Testis (tissue), 3 donors: ENCODE measurements around the gene HSPA12A. TPM values are rescaled to one million over a fixed set of nuclear protein-coding genes. Genes with fewer than 3 reads are reported as not detected.

Source experiments
- DNase-seq: peaks from one replicate; pipeline ENCODE4 v3.0.0-alpha.2; 2019
- H3K27ac ChIP-seq, 2 donors: fragments of 200-600 bp; sonication (generic); one replicate each; pipeline ENCODE4 v1.5.1; 2019
- H3K27me3 ChIP-seq: fragments of 200-600 bp; sonication (generic); one replicate; pipeline ENCODE4 v1.5.1; 2019
- H3K36me3 ChIP-seq: fragments of 200-600 bp; sonication (generic); one replicate; pipeline ENCODE4 v1.5.1; 2017; ENCODE audit warnings: low read depth; ENCODE audit errors: missing control alignments
- H3K4me1 ChIP-seq: fragments of 200-600 bp; sonication (generic); one replicate; pipeline ENCODE4 v1.5.1; 2019
- H3K4me3 ChIP-seq, 2 donors: fragments of 200-600 bp; sonication (generic); one replicate each; pipeline ENCODE4 v1.5.1; 2017 to 2019
- H3K9me3 ChIP-seq: fragments of 200-600 bp; sonication (generic); one replicate; pipeline ENCODE4 v1.5.1; 2017
- POLR2A ChIP-seq: fragments of 450-650 bp; IDR thresholded peaks from one replicate; pipeline ENCODE4 v1.6.1; 2017; ENCODE audit warnings: antibody characterized with exemption, mild to moderate bottlenecking, moderate library complexity
- WGBS, 2 donors: methylation state at CpG; one replicate each; pipeline ENCODE4 v1.1.5; 2018; 5-methylcytosine and 5-hydroxymethylcytosine counted together
- intact Hi-C: fragments of 100-400 bp; cut with DNase I; formaldehyde crosslinking; loops from one replicate; pipeline ENCODE4 v1.15.1; 2023; ENCODE audit warnings: low total_unique reads
- polyA plus RNA-seq: library from polyadenylated mRNA; stranded (reverse); fragments of 350-450 nt; fragmentation: Illumina TruSeq; extraction: RNeasy Lipid Tissue Mini Kit (QIAGEN cat#74804); gene quantifications from one replicate; pipeline ENCODE4 v1.2.3, GENCODE V29; 2014; ENCODE audit warnings: low read depth, low replicate concordance; ENCODE audit not compliant: insufficient read depth
- total RNA-seq, 2 donors: library from RNA; depleted of rRNA; stranded (reverse); fragments of >200 nt; gene quantifications; one replicate each; pipeline ENCODE4 v1.2.3, GENCODE V29; 2016
- TF ChIP-seq, protein P1 (sequence below), 3 experiments: fragments of 450-650 bp in 2 of 3; fragments of 200-600 bp in 1 of 3; sonication (generic) in 1 of 3; IDR thresholded peaks; one replicate each; pipeline ENCODE4 v1.5.1; 2016 to 2019; ENCODE audit warnings: antibody characterized with exemption in 3 of 3, mild to moderate bottlenecking in 2 of 3, moderate library complexity in 1 of 3

The HSPA12A gene
- total and polyA plus RNA-seq, 3 donors from 2014 or later = 20.9 to 34.6 (median 28.4) TPM

DNA sequence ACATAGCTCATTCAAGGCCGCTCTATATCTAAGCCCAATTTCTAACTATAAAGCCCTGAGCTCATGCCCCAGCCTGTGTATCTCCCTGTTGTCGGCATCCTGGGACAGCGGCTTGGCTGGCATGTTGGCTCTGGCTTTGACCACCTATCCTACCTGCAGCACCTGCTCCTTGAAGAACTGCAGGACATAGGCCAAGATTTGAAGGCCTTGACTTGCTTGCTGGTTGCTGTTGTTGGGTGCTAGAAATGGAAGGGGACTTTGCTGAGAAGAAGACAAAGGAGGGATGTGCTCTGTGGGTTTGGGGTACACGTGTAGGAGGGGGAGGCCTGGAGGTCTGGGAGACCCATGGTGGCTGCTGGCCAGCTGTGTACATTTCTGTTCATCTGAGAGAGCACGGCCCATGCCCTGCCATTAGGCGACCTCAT is 110.5 kb downstream of the HSPA12A start:
- DNase-seq = no peak
- 75 to 83% methylated on average over 6 of the region's 6 CpGs for WGBS, 2 donors
- Histone ChIP-seq H3K27ac (no peak overlapping the region), H3K9me3 (no peaks in the 10 kb centered on the region), H3K4me1 (no peaks in the 10 kb centered on the region), H3K27me3 (no peaks in the 10 kb centered on the region), H3K4me3 (no peak overlapping the region), H3K36me3 (no peaks in the 10 kb centered on the region)
- intact Hi-C loops = no loop called here
- TF ChIP-seq, protein P1, sequence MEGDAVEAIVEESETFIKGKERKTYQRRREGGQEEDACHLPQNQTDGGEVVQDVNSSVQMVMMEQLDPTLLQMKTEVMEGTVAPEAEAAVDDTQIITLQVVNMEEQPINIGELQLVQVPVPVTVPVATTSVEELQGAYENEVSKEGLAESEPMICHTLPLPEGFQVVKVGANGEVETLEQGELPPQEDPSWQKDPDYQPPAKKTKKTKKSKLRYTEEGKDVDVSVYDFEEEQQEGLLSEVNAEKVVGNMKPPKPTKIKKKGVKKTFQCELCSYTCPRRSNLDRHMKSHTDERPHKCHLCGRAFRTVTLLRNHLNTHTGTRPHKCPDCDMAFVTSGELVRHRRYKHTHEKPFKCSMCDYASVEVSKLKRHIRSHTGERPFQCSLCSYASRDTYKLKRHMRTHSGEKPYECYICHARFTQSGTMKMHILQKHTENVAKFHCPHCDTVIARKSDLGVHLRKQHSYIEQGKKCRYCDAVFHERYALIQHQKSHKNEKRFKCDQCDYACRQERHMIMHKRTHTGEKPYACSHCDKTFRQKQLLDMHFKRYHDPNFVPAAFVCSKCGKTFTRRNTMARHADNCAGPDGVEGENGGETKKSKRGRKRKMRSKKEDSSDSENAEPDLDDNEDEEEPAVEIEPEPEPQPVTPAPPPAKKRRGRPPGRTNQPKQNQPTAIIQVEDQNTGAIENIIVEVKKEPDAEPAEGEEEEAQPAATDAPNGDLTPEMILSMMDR (IDR thresholded peaks at IDR 0.05) = no peak
- TF ChIP-seq POLR2A = no peak

DNA sequence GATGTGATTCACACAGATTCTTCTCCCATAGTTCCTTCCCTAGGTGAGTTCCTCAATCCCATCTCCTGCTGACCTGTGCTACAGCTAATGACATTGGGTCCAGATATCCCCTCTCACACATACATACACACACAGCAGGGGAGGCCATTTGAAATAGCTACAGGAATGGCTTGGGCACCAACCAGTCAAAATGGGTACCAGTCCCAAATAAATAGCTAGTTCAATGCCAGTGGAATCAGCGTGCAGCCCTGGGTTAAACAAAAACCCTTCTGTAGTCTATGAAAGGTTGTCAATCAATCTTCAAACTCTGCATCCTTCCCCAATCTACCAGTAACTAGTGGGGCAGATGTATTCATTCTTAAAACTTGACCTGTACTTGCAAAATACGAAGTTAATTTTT is 112.3 kb downstream of the HSPA12A start:
- 85 to 93% methylated on average over 2 of the region's 2 CpGs for WGBS, 2 donors

DNA sequence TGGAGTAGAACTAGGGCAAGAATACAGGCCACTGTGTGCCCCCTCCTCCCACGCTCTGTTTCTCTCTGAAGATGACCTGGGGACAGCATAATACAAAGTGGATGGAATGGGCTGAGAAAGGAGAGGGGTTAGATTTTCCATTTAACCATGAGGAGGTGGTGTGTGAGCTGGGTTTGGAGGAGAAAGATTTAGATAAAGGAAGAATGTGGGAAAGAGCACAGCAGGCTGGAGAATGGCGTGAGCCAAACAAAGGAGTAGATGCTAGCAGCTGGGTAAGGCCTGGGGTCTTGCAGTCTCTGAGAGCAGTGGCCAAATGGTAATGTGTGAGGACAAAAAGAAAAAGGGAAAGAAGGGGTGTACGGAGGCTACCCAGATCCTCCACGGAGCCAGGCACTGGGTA is 113.0 kb downstream of the HSPA12A start:
- TF ChIP-seq, protein P1 (IDR thresholded peaks at IDR 0.05) = no peak
- no peak for TF ChIP-seq POLR2A
- H3K4me1 ChIP-seq = no peaks in the 10 kb centered on the region
- intact Hi-C loops = no loop called here
- no peak overlapping the region for H3K4me3 ChIP-seq
- H3K36me3 ChIP-seq = no peaks in the 10 kb centered on the region
- H3K27ac ChIP-seq = no peak overlapping the region
- DNase-seq = no peak
- no peaks in the 10 kb centered on the region for H3K27me3 ChIP-seq
- WGBS, 2 donors = 77 to 85% methylated on average over 4 of the region's 4 CpGs
- no peaks in the 10 kb centered on the region for H3K9me3 ChIP-seq

More for the DNA sequence above, 112.3 kb downstream of the HSPA12A start:
- H3K27ac ChIP-seq = no peak overlapping the region
- no peaks in the 10 kb centered on the region for H3K4me1 ChIP-seq
- no peaks in the 10 kb centered on the region for H3K9me3 ChIP-seq
- H3K4me3 ChIP-seq = no peak overlapping the region
- TF ChIP-seq, protein P1 (IDR thresholded peaks at IDR 0.05) = no peak
- TF ChIP-seq POLR2A = no peak
- no peak for DNase-seq
- no peaks in the 10 kb centered on the region for H3K27me3 ChIP-seq
- intact Hi-C loops = no loop called here
- no peaks in the 10 kb centered on the region for H3K36me3 ChIP-seq

DNA sequence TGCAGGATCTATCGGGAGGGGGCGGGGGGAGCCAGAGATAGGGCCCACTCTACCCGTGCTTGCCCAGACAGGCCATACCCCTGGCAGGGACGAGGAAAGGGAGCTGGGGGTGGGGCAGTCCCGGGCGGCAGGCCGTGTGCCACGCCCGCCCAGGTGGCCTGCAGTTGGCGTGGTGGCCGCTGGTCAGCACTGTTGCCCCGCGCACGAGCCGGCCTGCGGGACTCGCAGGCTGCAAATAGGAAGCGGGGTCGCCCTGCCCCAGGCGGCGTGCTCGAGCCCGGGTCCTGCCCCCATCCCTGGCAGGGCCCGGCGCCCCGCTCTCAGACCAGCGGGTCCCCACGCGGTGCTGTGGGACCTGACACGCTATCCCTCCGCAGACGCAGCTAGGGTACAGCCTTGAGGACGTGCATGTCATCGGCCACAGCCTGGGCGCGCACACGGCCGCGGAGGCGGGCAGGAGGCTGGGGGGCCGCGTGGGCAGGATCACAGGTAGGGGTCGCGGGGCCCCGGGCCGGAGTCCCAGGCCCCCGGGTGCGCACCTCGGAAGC is 114.9 kb downstream of the HSPA12A start:
- H3K27me3 ChIP-seq = no peaks in the 10 kb centered on the region
- peak; percentile 43 for DNase-seq
- 2 to 10% methylated on average over 30 to 45 of the region's 49 CpGs for WGBS, 2 donors
- H3K36me3 ChIP-seq = no peaks in the 10 kb centered on the region
- peak overlapping the region; percentile 34 to 43 for H3K4me3 ChIP-seq
- no peaks in the 10 kb centered on the region for H3K4me1 ChIP-seq
- no peak for TF ChIP-seq POLR2A
- TF ChIP-seq, protein P1 (IDR thresholded peaks at IDR 0.05) = peak in 2 of 3 experiments; percentile 51 to 53
- H3K9me3 ChIP-seq = no peaks in the 10 kb centered on the region
- H3K27ac ChIP-seq = no peak overlapping the region
- intact Hi-C loops = no loop called here

DNA sequence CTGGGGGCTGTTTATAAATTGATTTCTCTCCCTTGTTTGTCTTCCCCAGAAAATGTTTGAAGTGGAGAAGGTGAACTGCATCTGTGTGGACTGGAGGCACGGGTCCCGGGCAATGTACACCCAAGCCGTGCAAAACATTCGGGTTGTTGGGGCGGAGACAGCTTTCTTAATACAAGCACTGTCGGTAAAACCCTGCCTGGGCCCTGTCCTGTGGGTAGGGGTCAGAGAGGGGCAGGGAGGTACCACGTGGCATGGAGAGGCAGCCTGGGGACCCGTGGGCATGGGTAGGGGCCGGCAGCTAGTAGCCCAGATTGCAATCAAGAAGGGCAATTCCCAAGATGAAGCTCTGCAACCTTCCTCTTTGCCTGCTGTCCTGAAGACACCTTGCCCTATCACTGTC is 115.6 kb downstream of the HSPA12A start:
- no peak overlapping the region for H3K27ac ChIP-seq
- 54 to 71% methylated on average over 9 of the region's 9 CpGs for WGBS, 2 donors
- H3K4me1 ChIP-seq = no peaks in the 10 kb centered on the region
- H3K36me3 ChIP-seq = no peaks in the 10 kb centered on the region
- H3K27me3 ChIP-seq = no peaks in the 10 kb centered on the region
- H3K9me3 ChIP-seq = no peaks in the 10 kb centered on the region
- no peak overlapping the region for H3K4me3 ChIP-seq
- intact Hi-C loops = no loop called here
- no peak for DNase-seq
- TF ChIP-seq POLR2A = no peak
- TF ChIP-seq, protein P1 (IDR thresholded peaks at IDR 0.05) = no peak
